AG09319 (cell line): ENCODE measurements around the gene KRTAP2-2.
"Not testable (repeated sequence)": the region's sequence is repeated elsewhere in the genome, so short reads cannot be mapped to it uniquely, and the experiment has no call there.

Source experiments
- DNase-seq: peaks from one replicate; pipeline ENCODE4 v3.0.0-alpha.2; 2010; ENCODE audit warnings: low read depth; ENCODE audit errors: extremely low read depth
- CTCF ChIP-seq: IDR thresholded peaks from 2 replicates; pipeline ENCODE4 v1.5.1; 2011; ENCODE audit warnings: low read depth, mild to moderate bottlenecking, inconsistent platforms, low read length, moderate library complexity

Gene KRTAP2-2

GRCh38 chr17:41037853-41038350 is 17.1 kb downstream of the KRTAP2-2 start:
- no peak for TF ChIP-seq CTCF
- DNase-seq, result no peak

- not testable (repeated sequence) for DNase-seq
These were observed 20.6 kb downstream of the KRTAP2-2 start, which contains the start of gene KRTAP1-3 for GRCh38 chr17:41034346-41034935. Gene KRTAP1-3 (minus strand): TSS chr17:41034874. CDS start chr17:41034821, 53 bp downstream.

GRCh38 chr17:41029633-41030245 is 25.3 kb downstream of the KRTAP2-2 start, which contains the start of gene KRTAP1-4:
Gene KRTAP1-4 (minus strand): TSS chr17:41030195. CDS start chr17:41030078, 117 bp downstream.
- TF ChIP-seq CTCF, result no peak
- no peak for DNase-seq

- TF ChIP-seq CTCF, result no peak
- peak; percentile 81 for DNase-seq
These were observed 28.1 kb downstream of the KRTAP2-2 start, which contains the start of gene KRTAP1-5 for GRCh38 chr17:41026715-41027471. Gene KRTAP1-5 (minus strand): TSS chr17:41027208. CDS start chr17:41027155, 53 bp downstream.

GRCh38 chr17:41024697-41025096 is 30.3 kb downstream of the KRTAP2-2 start:
- DNase-seq, result no peak
- no peak for TF ChIP-seq CTCF

- DNase-seq, result no peak
- TF ChIP-seq CTCF, result no peak
These were observed 34.7 kb downstream of the KRTAP2-2 start for GRCh38 chr17:41020336-41020735.

GRCh38 chr17:41019415-41019814 is 35.6 kb downstream of the KRTAP2-2 start:
- no peak for DNase-seq
- TF ChIP-seq CTCF, result no peak
